ENCODE measurements around the gene KCTD16.

- no peak for TF ChIP-seq CTCF (IDR thresholded peaks at IDR 0.05)
- TF ChIP-seq POLR2A (IDR thresholded peaks at IDR 0.05) = no peak
These were observed 41.8 kb upstream of the KCTD16 start for GRCh38 chr5:144128844-144129243.

Data from heart left ventricle (tissue), 13 donors.